B cell (primary cell): ENCODE measurements around the gene CCPG1. TPM values are rescaled to one million over a fixed set of nuclear protein-coding genes. Genes with fewer than 3 reads are reported as not detected.

Experiments
- ATAC-seq: fragments of 200-7000 bp; cut with Tn5 transposase; one replicate; pipeline ENCODE4 v1.10.0; 2021; ENCODE audit warnings: low read depth, mild to moderate bottlenecking, moderate number of reproducible peaks, moderate library complexity
- CTCF ChIA-PET: fragments of 350-600 bp; sonication (Branson Sonifier 250); formaldehyde crosslinking; loops from one replicate; lab custom pipeline; 2021; ENCODE audit warnings: antibody characterized with exemption, inconsistent platforms; lab: Charles Lee
- POLR2A ChIA-PET: fragments of 350-600 bp; sonication (Branson Sonifier 250); formaldehyde crosslinking; loops from one replicate; lab custom pipeline; 2021; ENCODE audit warnings: antibody characterized with exemption; lab: Charles Lee
- DNase-seq: peaks from one replicate; pipeline ENCODE4 v3.0.0; 2013
- H2AFZ ChIP-seq: 2 replicates; pipeline ENCODE4 v1.6.1; 2012; ENCODE audit warnings: mild to moderate bottlenecking, low read depth, low read length; ENCODE audit not compliant: insufficient read depth, poor library complexity, severe bottlenecking
- H3K27ac ChIP-seq, 2 donors: 1 replicate in 1 of 2; 2 replicates in 1 of 2; pipeline ENCODE4 v1.5.1; 2012 to 2013; ENCODE audit warnings: low read length in 2 of 2, mild to moderate bottlenecking in 2 of 2, moderate library complexity in 1 of 2
- H3K27me3 ChIP-seq, 4 experiments: fragments of 200-600 bp in 1 of 4; sonication (generic) in 1 of 4; replicated peaks in 1 of 4; 1 replicate in 2 of 4; 2 replicates in 2 of 4; pipeline versions ENCODE4 v1.6.1 to v1.7.0; 2013 to 2016; ENCODE audit warnings: low read length in 3 of 4, mild to moderate bottlenecking in 2 of 4, mixed read lengths in 1 of 4, moderate library complexity in 1 of 4; ENCODE audit not compliant: insufficient read depth in 4 of 4, control insufficient read depth in 3 of 4; ENCODE audit errors: control extremely low read depth in 1 of 4
- H3K36me3 ChIP-seq, 2 experiments: replicated peaks in 1 of 2; 1 replicate in 1 of 2; 2 replicates in 1 of 2; pipeline versions ENCODE4 v1.6.1 to v1.7.1; 2013; ENCODE audit warnings: low read length in 1 of 2; ENCODE audit not compliant: insufficient read depth in 2 of 2, control insufficient read depth in 1 of 2; ENCODE audit errors: control extremely low read depth in 1 of 2, extremely low read depth in 1 of 2
- H3K4me1 ChIP-seq, 2 donors: fragments of 200-600 bp in 1 of 2; sonication (generic) in 1 of 2; 1 replicate in 1 of 2; 2 replicates in 1 of 2; pipeline versions ENCODE4 v1.5.1 to v1.6.1; 2013 to 2017; ENCODE audit warnings: low read length in 2 of 2; ENCODE audit not compliant: control insufficient read depth in 2 of 2, insufficient read depth in 2 of 2
- H3K4me2 ChIP-seq: replicated peaks from 2 replicates; pipeline ENCODE3; 2012; ENCODE audit warnings: mild to moderate bottlenecking, low read depth, low read length; ENCODE audit not compliant: poor library complexity, severe bottlenecking
- H3K4me3 ChIP-seq, 5 experiments: fragments of 200-600 bp in 1 of 5; sonication (generic) in 1 of 5; 1 replicate in 3 of 5; 2 replicates in 2 of 5; pipeline versions ENCODE4 v1.5.1 to v1.7.0; 2011 to 2016; ENCODE audit warnings: low read length in 4 of 5, mild to moderate bottlenecking in 4 of 5, low read depth in 2 of 5, control low read depth in 1 of 5, moderate library complexity in 1 of 5; ENCODE audit not compliant: insufficient read depth in 1 of 5; ENCODE audit errors: control extremely low read depth in 1 of 5, extremely low read depth in 1 of 5
- H3K79me2 ChIP-seq: fragments of 200-600 bp; sonication (generic); one replicate; pipeline ENCODE4 v1.6.0; 2016; ENCODE audit warnings: low read length; ENCODE audit not compliant: control insufficient read depth, insufficient read depth
- H3K9ac ChIP-seq: fragments of 200-600 bp; sonication (generic); 2 replicates; pipeline ENCODE4 v1.6.1; 2017; ENCODE audit warnings: mild to moderate bottlenecking, low read length, moderate library complexity
- H3K9me3 ChIP-seq, 3 donors: one replicate each; pipeline versions ENCODE4 v1.6.1 to v1.7.1; 2013; ENCODE audit warnings: low read length in 2 of 3; ENCODE audit not compliant: control insufficient read depth in 2 of 3, insufficient read depth in 1 of 3; ENCODE audit errors: control extremely low read depth in 1 of 3
- H4K20me1 ChIP-seq: 2 replicates; pipeline ENCODE4 v1.6.0; 2012; ENCODE audit warnings: mild to moderate bottlenecking, low read length; ENCODE audit not compliant: insufficient read depth, control insufficient read depth, poor library complexity, severe bottlenecking
- H3K27ac Mint-ChIP-seq: one replicate; pipeline ENCODE4 v1.8.0; 2021; ENCODE audit warnings: mixed read lengths
- H3K27me3 Mint-ChIP-seq: one replicate; pipeline ENCODE4 v1.8.0; 2021; ENCODE audit warnings: mixed read lengths
- H3K4me1 Mint-ChIP-seq: one replicate; pipeline ENCODE4 v1.8.0; 2021; ENCODE audit warnings: mixed read lengths
- H3K4me3 Mint-ChIP-seq: one replicate; pipeline ENCODE4 v1.8.0; 2021; ENCODE audit warnings: mixed read lengths
- H3K9me3 Mint-ChIP-seq: one replicate; pipeline ENCODE4 v1.8.0; 2022; ENCODE audit warnings: mixed read lengths; ENCODE audit not compliant: insufficient read depth
- CTCF ChIP-seq: fragments of 200-600 bp; IDR thresholded peaks from one replicate; pipeline ENCODE4 v1.8.0; 2022; ENCODE audit warnings: antibody characterized with exemption, mild to moderate bottlenecking
- EZH2 ChIP-seq: IDR thresholded peaks from 2 replicates; pipeline ENCODE4 v1.6.1; 2012; ENCODE audit warnings: borderline replicate concordance, low read depth, mild to moderate bottlenecking, moderate library complexity, low read length; ENCODE audit not compliant: insufficient read depth, poor library complexity, severe bottlenecking
- WGBS: methylation state at CpG from one replicate; pipeline ENCODE4 v1.1.5; 2013; ENCODE audit warnings: missing lambda C conversion rate; ENCODE audit not compliant: insufficient coverage; 5-methylcytosine and 5-hydroxymethylcytosine counted together
- intact Hi-C: fragments of 100-400 bp; cut with micrococcal nuclease; formaldehyde crosslinking; loops from one replicate; pipeline ENCODE4 v1.10.0; 2022
- polyA plus RNA-seq: library from polyadenylated mRNA; depleted of rRNA; stranded (reverse); fragments of >200 nt; gene quantifications from 2 replicates; pipeline ENCODE4 v1.2.3, GENCODE V29; 2012
- total RNA-seq, 2 donors: library from RNA; stranded (reverse); fragments of 120-200 nt in 1 of 2; gene quantifications; 1 replicate in 1 of 2; 2 replicates in 1 of 2; pipeline versions ENCODE4 v1.2.3 to v1.2.4, GENCODE V29; 2013 to 2022

CCPG1 gene
- total and polyA plus RNA-seq, 2 donors (not counting 1 experiment from before 2014, with no cell fraction given): 3.5 to 32.1 TPM

- intact Hi-C loops: loop anchor here (1.0 to 5.0 kb wide), 7 partner anchors 28 to 210 kb away; partner anchors contain the start of genes PIGB and PIGBOS1
- 1% methylated on average over 13 of the region's 20 CpGs for WGBS
- Mint-ChIP-seq H3K4me1 (peaks cover 32% of the 10 kb centered on the region), H3K4me3 (peak overlapping the region; percentile 96), H3K9me3 (no peaks in the 10 kb centered on the region), H3K27ac (peak overlapping the region; percentile 92), H3K27me3 (no peaks in the 10 kb centered on the region)
- Histone ChIP-seq H3K9ac (peak overlapping the region; percentile 94), H3K27ac (peak overlapping the region; percentile 90 to 94), H3K27me3 (no peaks in the 10 kb centered on the region), H3K9me3 (no peaks in the 10 kb centered on the region), H2AFZ (peak overlapping the region; percentile 91), H3K36me3 (no peaks in the 10 kb centered on the region), H4K20me1 (no peaks in the 10 kb centered on the region), H3K4me2 (peak overlapping the region; percentile 84), H3K4me3 (peak overlapping the region; percentile 73 to 90 (median 77)), H3K4me1 (peaks cover 24 to 25% of the 10 kb centered on the region in 2 donors), H3K79me2 (peaks cover 44% of the 10 kb centered on the region)
- POLR2A ChIA-PET: interaction anchor here (1.7 to 2.4 kb wide), 2 partner anchors 88 to 211 kb away, joined by 8 to 12 read pairs; partner anchors contain the start of genes PIGB, PIGBOS1 and RSL24D1
- DNase-seq: no peak
- CTCF ChIA-PET: interaction anchor here (0.9 to 3.1 kb wide), 10 partner anchors 10 to 210 kb away, joined by 3 to 14 read pairs (median 8); partner anchors contain the start of genes PIGB, PIGBOS1 and RSL24D1
- TF ChIP-seq CTCF: no peak
- TF ChIP-seq EZH2: no peak
- ATAC-seq: no peak
Measured at GRCh38 chr15:55407498-55408011, 604 bp downstream of the CCPG1 start.

- no peak overlapping the region for H3K4me3 ChIP-seq
- H3K27ac ChIP-seq: no peak overlapping the region
- H3K36me3 ChIP-seq: no peaks in the 10 kb centered on the region
- H3K9me3 ChIP-seq: no peaks in the 10 kb centered on the region
- H3K4me1 Mint-ChIP-seq: peaks cover 35% of the 10 kb centered on the region
- no peak overlapping the region for H3K27ac Mint-ChIP-seq
- H3K4me3 Mint-ChIP-seq: no peak overlapping the region
- no peaks in the 10 kb centered on the region for H3K27me3 ChIP-seq
- intact Hi-C loops: no loop called here
- POLR2A ChIA-PET: no interaction called here
- no peaks in the 10 kb centered on the region for H3K9me3 Mint-ChIP-seq
- H3K4me1 ChIP-seq: peaks cover 17 to 22% of the 10 kb centered on the region in 2 donors
- peak overlapping the region; percentile 15 for H3K4me2 ChIP-seq
- DNase-seq (peak; percentile 13), ATAC-seq (no peak)
- TF ChIP-seq EZH2 (no peak), CTCF (no peak)
- no peaks in the 10 kb centered on the region for H3K27me3 Mint-ChIP-seq
- no peak overlapping the region for H2AFZ ChIP-seq
- peaks cover 76% of the 10 kb centered on the region for H3K79me2 ChIP-seq
- H4K20me1 ChIP-seq: no peaks in the 10 kb centered on the region
- no peak overlapping the region for H3K9ac ChIP-seq
- CTCF ChIA-PET: interaction anchor here (0.6 kb wide), 1 partner anchor 39 kb away, joined by 3 read pairs; no protein-coding TSS in a partner anchor
Measured at GRCh38 chr15:55403531-55403930, 4.6 kb downstream of the CCPG1 start.
